Esophagus muscularis mucosa (tissue), 4 donors: ENCODE results near the gene RARRES1.

ENCODE experiments used
- CTCF ChIP-seq, 3 experiments: fragments of 200-600 bp in 2 of 3; fragments of 450-650 bp in 1 of 3; sonication (generic) in 2 of 3; IDR thresholded peaks; one replicate each; pipeline ENCODE4 v1.5.1; 2017 to 2019; ENCODE audit warnings: antibody characterized with exemption in 3 of 3, mild to moderate bottlenecking in 2 of 3, moderate library complexity in 1 of 3
- EP300 ChIP-seq: sonication (generic); formaldehyde crosslinking; IDR thresholded peaks from one replicate; pipeline ENCODE4 v1.6.1; 2017; ENCODE audit warnings: antibody characterized with exemption
- POLR2A ChIP-seq: fragments of 450-650 bp; IDR thresholded peaks from one replicate; pipeline ENCODE4 v1.6.1; 2017; ENCODE audit warnings: antibody characterized with exemption, moderate library complexity, mild to moderate bottlenecking, low read depth
- POLR2AphosphoS5 ChIP-seq, 2 donors: sonication (generic); formaldehyde crosslinking; IDR thresholded peaks; one replicate each; pipeline ENCODE4 v1.6.1; 2017; ENCODE audit warnings: antibody characterized with exemption in 2 of 2

- no peak for TF ChIP-seq CTCF (IDR thresholded peaks at IDR 0.05)
- TF ChIP-seq POLR2A, result no peak
- no peak for TF ChIP-seq EP300
- no peak for TF ChIP-seq POLR2AphosphoS5 (IDR thresholded peaks at IDR 0.05)
These were observed 49.6 kb upstream of the RARRES1 start for GRCh38 chr3:158781849-158782248.
